ENCODE results near the gene PTGES2. TPM values are rescaled to one million over a fixed set of nuclear protein-coding genes. Genes with fewer than 3 reads are reported as not detected.

PTGES2 gene
- total RNA-seq, 1 donor from 2014 or later: 44.1 TPM

- DNase-seq (ENCODE audit: low read depth): no peak
- Mint-ChIP-seq H3K27ac (ENCODE audit: unreplicated experiment) (no peak overlapping the region), H3K27me3 (ENCODE audit: low read depth, unreplicated experiment) (no peaks in the 10 kb centered on the region), H3K36me3 (ENCODE audit: low read depth, unreplicated experiment) (peaks cover 26% of the 10 kb centered on the region), H3K9me3 (ENCODE audit: unreplicated experiment) (no peaks in the 10 kb centered on the region), H3K4me1 (ENCODE audit: low read depth, unreplicated experiment) (no peaks in the 10 kb centered on the region), H3K4me3 (ENCODE audit: unreplicated experiment) (no peak overlapping the region)
- no peaks in the 10 kb centered on the region for H3K79me2 ChIP-seq (ENCODE audit: insufficient read depth, low read length)
- H3K4me1 ChIP-seq (ENCODE audit: insufficient read depth, low read length): peaks cover 12% of the 10 kb centered on the region
- no peak for FAIRE-seq
- H3K4me3 ChIP-seq (ENCODE audit: insufficient read depth, low read depth, low read length): no peak overlapping the region
- H3K4me2 ChIP-seq (ENCODE audit: low read length): no peak overlapping the region
- H2AFZ ChIP-seq (ENCODE audit: low read depth, low read length): no peak overlapping the region
- no peak for TF ChIP-seq CTCF (IDR thresholded peaks at IDR 0.05; ENCODE audit: insufficient read depth, low read depth, low read length)
- TF ChIP-seq EZH2 (IDR thresholded peaks at IDR 0.05; ENCODE audit: insufficient read depth, low read length): no peak
- peaks cover 26% of the 10 kb centered on the region for H4K20me1 ChIP-seq (ENCODE audit: insufficient read depth, low read length)
- peaks cover 37% of the 10 kb centered on the region for H3K36me3 ChIP-seq (ENCODE audit: insufficient read depth, low read length)
- no peak overlapping the region for H3K9ac ChIP-seq (ENCODE audit: low read length)
- H3K9me3 ChIP-seq (ENCODE audit: insufficient read depth, low read depth, low read length): peaks cover 6% of the 10 kb centered on the region
- no peaks in the 10 kb centered on the region for H3K27me3 ChIP-seq (ENCODE audit: insufficient read depth, low read length)
- no peak overlapping the region for H3K27ac ChIP-seq (ENCODE audit: low read depth, low read length)
Observed at GRCh38 chr9:128174062-128174461, 46.5 kb upstream of the PTGES2 start.

DNA sequence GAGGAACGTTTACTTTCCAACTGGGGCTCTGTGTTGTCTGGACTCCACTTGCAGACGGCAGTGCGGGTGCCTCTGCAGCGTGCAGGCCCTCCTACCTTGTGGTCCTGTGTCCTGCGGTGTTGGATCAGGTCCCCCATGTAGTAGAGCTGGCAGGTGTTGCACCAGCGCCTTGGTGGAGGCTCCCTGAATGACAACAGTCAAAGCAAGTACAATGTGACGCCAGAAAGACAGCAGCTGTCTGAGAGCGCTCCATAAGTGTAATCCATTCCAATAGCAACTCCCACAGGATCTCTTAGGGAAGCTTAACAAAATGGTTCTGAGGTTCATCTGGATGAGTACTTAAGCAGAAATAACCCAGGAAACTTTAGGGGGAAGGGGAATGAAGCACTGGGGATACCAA, 42.4 kb upstream of the PTGES2 start:
- Histone ChIP-seq H3K4me1 (ENCODE audit: insufficient read depth, low read length) (peaks cover 6% of the 10 kb centered on the region), H3K36me3 (ENCODE audit: insufficient read depth, low read length) (peaks cover 25% of the 10 kb centered on the region), H3K9me3 (ENCODE audit: insufficient read depth, low read depth, low read length) (no peaks in the 10 kb centered on the region), H3K27ac (ENCODE audit: low read depth, low read length) (no peak overlapping the region), H4K20me1 (ENCODE audit: insufficient read depth, low read length) (peaks cover 26% of the 10 kb centered on the region), H3K79me2 (ENCODE audit: insufficient read depth, low read length) (peaks cover 4% of the 10 kb centered on the region), H3K27me3 (ENCODE audit: insufficient read depth, low read length) (no peaks in the 10 kb centered on the region), H3K9ac (ENCODE audit: low read length) (no peak overlapping the region), H2AFZ (ENCODE audit: low read depth, low read length) (no peak overlapping the region), H3K4me2 (ENCODE audit: low read length) (no peak overlapping the region), H3K4me3 (ENCODE audit: insufficient read depth, low read depth, low read length) (no peak overlapping the region)
- no peaks in the 10 kb centered on the region for H3K9me3 Mint-ChIP-seq (ENCODE audit: unreplicated experiment)
- H3K27me3 Mint-ChIP-seq (ENCODE audit: low read depth, unreplicated experiment): no peaks in the 10 kb centered on the region
- DNase-seq (ENCODE audit: low read depth) (no peak), FAIRE-seq (no peak)
- no peak for TF ChIP-seq EZH2 (IDR thresholded peaks at IDR 0.05; ENCODE audit: insufficient read depth, low read length)
- TF ChIP-seq CTCF (IDR thresholded peaks at IDR 0.05; ENCODE audit: insufficient read depth, low read depth, low read length): no peak
- H3K4me3 Mint-ChIP-seq (ENCODE audit: unreplicated experiment): no peak overlapping the region
- H3K36me3 Mint-ChIP-seq (ENCODE audit: low read depth, unreplicated experiment): peaks cover 17% of the 10 kb centered on the region
- no peaks in the 10 kb centered on the region for H3K4me1 Mint-ChIP-seq (ENCODE audit: low read depth, unreplicated experiment)
- no peak overlapping the region for H3K27ac Mint-ChIP-seq (ENCODE audit: unreplicated experiment)

GRCh38 chr9:128169492-128169891, 42.0 kb upstream of the PTGES2 start:
- Mint-ChIP-seq H3K27me3 (ENCODE audit: low read depth, unreplicated experiment) (no peaks in the 10 kb centered on the region), H3K9me3 (ENCODE audit: unreplicated experiment) (no peaks in the 10 kb centered on the region), H3K4me1 (ENCODE audit: low read depth, unreplicated experiment) (peaks cover under 1% of the 10 kb centered on the region), H3K36me3 (ENCODE audit: low read depth, unreplicated experiment) (peaks cover 19% of the 10 kb centered on the region), H3K4me3 (ENCODE audit: unreplicated experiment) (no peak overlapping the region), H3K27ac (ENCODE audit: unreplicated experiment) (no peak overlapping the region)
- Histone ChIP-seq H3K27me3 (ENCODE audit: insufficient read depth, low read length) (no peaks in the 10 kb centered on the region), H3K9ac (ENCODE audit: low read length) (no peak overlapping the region), H3K4me3 (ENCODE audit: insufficient read depth, low read depth, low read length) (no peak overlapping the region), H3K4me2 (ENCODE audit: low read length) (no peak overlapping the region), H3K36me3 (ENCODE audit: insufficient read depth, low read length) (peaks cover 26% of the 10 kb centered on the region), H3K79me2 (ENCODE audit: insufficient read depth, low read length) (peaks cover 4% of the 10 kb centered on the region), H2AFZ (ENCODE audit: low read depth, low read length) (no peak overlapping the region), H3K4me1 (ENCODE audit: insufficient read depth, low read length) (peaks cover 4% of the 10 kb centered on the region), H3K27ac (ENCODE audit: low read depth, low read length) (no peak overlapping the region), H4K20me1 (ENCODE audit: insufficient read depth, low read length) (peaks cover 24% of the 10 kb centered on the region), H3K9me3 (ENCODE audit: insufficient read depth, low read depth, low read length) (no peaks in the 10 kb centered on the region)
- FAIRE-seq: no peak
- no peak for DNase-seq (ENCODE audit: low read depth)
- TF ChIP-seq CTCF (IDR thresholded peaks at IDR 0.05; ENCODE audit: insufficient read depth, low read depth, low read length) (no peak), EZH2 (IDR thresholded peaks at IDR 0.05; ENCODE audit: insufficient read depth, low read length) (no peak)
